Stimulated activated CD8-positive, alpha-beta memory T cell treated with anti-CD3 and anti-CD28 coated beads, Interleukin-7, amount 100 ng/mL, for 48 hours (primary cell): ENCODE data around the gene CALU.

ENCODE experiments used
- DNase-seq, 2 donors: peaks; one replicate each; pipeline ENCODE4 v3.0.0-alpha.2; 2020; ENCODE audit warnings: low read depth in 1 of 2; ENCODE audit errors: extremely low read depth in 1 of 2

The CALU gene

DNA sequence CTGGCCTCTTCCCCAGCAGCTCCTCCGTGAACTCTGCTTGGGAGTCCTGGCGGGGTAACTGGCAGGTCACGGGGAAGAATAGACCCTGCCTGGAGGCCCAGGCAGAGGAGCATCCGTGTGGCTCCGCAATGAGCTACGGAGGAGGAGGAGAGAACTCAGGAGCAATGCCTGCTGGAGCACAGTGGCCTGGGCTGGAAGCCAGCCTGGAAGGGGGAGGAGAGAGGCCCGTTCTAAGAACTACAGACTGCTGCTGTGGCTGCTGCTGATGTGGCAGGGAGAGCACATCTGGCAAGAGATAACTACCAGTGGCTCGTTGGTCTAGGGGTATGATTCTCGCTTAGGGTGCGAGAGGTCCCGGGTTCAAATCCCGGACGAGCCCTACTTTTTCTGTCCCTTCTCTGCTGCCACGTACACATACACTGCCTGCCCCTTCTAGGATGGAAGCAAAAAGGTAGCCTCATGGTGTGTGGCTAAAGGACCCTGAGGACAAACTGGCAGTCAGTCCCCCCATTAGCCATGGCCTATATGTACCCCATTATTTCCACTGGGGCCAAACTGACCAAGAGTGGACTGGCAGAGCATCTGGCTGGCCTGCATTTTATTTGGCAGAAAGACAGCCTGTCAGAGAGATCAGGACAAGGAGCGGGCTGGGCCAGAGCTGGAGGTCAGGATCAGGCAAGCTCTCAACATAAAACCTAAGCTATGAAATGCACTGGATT lies 44.1 kb downstream of the CALU start:
- DNase-seq, result no peak

DNA sequence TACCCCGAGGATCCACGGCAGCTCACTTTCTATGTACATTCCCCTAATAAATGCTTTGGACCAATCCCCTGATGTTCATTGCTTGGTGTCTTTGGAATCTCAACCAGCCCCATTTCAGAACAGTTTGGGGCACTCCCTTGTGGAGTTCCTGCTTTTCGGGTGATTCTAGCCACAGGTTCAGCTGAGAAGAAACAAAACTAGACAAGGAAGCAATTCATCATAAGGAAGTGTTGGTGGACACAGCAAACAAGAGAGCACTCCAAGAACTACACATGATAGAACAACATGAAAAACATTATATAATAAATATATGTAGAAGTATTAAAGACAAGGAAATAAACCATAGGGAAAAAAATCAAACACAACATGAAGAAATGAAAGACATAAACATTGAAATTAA lies 46.6 kb downstream of the CALU start:
- DNase-seq, result no peak

DNA sequence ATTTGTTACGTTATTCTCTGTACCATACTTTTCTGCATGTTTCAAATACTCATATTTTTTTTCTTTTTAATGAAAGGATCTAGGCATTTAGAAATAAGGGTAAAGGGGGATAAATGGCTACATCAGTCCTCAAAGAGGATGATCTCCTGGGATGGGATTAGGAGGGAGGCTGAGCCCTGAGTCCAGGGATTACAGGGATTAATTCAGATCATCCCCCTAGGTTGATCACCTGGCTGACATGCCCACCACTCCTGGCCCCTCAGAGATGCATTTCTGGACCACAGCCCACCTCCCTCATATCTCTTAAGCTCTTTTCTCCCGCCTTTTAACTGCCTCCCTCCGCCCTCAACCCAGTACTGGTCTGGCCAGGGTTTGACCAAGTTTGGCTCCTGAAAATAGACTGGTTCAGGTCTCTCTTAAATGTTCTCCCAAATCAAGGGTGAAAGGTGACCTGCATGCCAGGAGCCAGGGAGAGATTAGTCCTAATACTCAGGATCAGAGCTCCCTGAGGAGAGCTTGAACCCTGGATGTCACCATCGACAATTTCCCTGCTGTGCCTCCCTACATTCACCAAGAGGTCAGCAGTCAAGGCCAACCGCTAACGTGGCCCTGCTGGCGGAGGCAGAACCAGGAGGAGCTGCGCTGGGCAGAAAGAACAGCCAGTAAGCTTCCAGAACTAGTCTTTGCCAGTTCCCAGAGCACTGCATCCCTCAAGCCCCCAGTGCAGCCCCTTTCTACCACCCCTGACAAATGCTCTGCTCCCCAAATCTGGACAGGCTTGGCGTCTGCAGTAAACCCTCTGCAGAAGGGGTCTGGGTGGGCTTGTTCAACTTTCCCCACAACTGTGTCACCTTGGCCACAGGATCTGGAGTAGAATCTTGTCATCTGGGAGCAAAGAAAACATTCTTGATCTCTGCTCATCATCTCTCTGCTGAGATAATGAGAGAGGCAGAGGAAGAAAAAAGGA lies 49.6 kb downstream of the CALU start:
- no peak for DNase-seq

DNA sequence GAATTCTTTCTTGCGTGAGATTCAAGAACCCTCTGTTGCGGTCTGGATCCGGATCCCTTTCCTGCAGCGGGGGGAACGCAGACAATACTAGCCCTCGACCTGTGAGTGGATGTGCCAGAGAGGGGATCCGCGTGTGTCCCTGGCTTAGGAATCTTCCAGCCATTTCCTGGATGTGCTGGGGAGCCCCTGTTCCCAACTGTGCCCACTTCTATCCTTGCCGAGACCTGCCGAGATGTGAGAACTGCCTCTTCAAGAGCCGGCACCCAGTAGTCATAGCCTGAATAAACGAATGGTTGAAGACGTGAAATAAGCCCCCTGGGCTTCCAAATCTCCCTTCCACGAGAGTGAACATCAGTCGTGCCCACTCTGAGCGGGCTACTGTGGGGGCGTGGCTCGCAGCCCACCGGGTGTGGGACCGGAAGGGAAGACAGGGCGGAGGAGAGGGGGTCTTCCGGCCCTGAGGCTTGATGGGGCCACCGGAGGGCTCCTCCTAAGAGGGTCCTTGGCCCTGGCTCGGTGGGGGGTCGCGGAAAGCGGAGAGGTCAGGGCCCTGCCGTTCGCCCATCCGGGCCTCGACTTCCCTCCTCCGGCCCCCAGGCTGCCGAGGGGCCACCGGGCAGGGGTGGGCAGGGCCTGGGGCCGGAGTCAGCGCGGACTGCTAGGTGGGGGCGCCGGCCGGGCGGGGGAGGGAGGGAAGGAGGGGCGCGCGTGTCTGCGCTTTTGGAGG lies 51.3 kb downstream of the CALU start:
- no peak for DNase-seq

DNA sequence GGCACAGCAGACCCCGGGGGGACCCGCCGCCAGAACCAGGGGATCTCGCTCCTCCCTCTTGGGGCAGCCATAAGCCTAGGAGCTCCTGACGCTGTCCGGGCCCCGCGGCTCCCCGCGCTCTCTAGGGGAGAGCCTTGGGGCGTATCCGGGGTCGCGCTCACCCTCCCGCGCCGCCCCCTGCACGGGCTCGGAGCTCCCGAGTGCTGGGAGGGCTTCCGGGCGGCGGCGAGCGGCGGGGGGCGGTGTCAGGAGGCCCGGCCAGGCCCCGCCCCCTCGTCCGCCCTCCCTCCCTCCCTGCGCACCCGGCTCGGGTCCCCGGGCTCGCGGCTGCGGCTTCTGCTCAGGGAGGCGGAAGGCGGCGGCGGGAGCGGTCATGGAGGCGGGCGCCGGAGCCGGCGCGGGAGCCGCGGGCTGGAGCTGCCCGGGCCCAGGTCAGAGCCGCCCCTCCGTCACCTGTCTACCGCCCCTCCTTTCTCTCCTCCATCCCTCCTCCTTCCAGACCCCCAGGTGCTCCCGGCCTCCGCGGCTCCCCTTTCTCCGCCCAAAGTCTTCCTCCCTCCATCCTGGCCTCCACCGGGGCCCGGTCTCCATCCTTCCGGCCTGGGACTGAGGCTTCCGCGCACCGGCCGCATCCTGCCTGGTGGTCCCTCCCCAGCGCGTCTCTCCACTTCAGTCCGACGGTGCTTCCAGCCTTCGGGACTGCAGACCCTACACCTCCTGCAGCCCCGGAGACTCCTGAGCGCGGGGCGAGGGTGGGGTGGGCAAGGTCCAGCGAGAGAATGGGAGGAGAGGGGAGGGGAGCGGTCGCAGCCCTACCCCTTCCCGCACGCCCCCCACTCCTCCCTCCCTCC lies 52.2 kb downstream of the CALU start, which contains the start of gene CCDC136:
Gene CCDC136 (plus strand): TSS at position 848 of the 851 bp plus-strand sequence. CDS start 444 bp downstream, outside the sequence.
- DNase-seq, result peak; percentile 55 to 61

DNA sequence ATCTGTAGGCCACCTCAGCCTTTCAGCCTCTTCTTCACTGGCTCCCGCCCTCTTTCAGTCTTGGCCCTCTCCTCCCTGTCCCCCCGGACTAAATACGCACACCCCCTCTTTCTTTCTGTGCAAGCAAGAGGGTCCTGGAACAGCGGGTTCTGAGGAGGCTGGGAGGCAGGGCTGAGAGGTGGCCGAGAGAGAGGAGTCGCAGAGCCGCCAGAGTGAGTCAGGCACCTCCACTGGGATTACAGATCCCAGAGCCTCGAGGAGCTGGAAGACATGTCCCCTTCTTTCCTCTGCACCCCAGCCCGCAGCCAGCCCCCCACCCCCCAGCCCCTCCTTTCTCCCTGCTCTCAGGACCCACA lies 52.8 kb downstream of the CALU start:
- no peak for DNase-seq

DNA sequence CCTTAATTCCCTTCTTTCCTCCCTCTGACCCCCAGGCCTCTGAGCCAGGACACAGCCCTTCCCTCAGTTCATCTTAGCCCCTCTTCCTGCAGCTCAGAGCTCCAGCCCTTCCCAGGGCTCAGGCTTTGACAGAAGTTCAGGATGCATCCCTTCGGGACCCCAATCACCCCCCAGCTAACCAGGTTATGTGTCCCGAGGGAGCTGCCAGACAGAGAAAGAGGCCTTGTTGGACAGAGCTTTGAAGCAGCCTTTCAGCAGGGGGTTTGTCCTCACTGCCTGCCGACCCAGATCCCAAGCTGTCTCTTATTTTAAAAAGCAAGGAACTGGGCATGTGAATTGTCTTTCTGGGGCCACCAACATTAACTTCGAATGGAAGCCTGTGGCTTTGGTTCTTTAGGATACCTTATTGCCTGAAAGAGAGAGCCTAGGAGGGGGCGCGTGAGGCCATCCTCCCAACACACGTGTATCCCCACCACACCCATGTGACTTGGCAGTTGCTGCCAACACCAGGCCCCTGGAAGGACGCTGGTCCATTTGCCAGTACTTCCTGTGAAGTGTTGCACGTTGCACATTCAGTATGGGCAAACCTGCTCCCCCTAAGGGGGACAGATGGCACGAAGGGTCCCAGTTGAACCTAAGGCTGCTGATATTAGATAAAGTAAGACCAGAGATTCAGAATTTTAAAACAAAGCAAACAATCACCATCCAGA lies 53.5 kb downstream of the CALU start:
- no peak for DNase-seq

DNA sequence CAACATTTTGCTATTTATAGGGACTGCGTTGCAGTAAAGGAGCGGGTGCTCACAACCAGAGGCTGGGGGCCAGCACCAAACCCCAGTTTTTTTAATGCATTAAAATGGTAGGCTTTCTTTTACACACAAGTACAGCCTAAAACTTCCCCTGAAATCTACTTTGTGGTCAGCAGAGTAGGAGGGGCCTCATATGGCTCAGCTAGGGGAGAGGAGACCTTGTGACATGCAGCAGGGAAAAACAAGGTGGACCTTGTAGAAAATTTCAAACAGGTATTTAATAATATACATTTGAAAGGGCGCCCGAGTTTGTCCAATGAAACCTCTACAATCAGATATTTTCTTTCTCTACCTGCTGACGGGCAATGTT lies 54.0 kb downstream of the CALU start:
- no peak for DNase-seq

DNA sequence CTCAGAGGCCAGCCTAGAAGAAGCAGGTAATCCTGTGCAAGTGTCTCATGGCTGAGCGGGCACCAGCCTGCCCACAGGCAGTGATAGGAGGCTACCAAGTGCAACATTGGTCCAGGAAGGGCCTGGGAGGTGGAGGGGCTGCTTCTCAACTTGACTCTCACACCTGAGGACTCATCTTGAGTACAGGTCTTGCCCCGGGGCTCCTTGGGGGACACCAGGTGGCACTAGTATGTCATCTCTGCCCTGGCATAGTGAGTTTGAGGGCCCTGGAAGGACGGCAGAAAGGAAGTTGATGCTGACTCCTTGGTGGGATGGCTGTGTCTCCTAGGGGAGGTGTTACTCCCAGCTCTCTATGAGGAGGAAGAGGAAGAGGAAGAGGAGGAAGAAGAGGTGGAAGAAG lies 54.9 kb downstream of the CALU start:
- DNase-seq, result no peak

DNA sequence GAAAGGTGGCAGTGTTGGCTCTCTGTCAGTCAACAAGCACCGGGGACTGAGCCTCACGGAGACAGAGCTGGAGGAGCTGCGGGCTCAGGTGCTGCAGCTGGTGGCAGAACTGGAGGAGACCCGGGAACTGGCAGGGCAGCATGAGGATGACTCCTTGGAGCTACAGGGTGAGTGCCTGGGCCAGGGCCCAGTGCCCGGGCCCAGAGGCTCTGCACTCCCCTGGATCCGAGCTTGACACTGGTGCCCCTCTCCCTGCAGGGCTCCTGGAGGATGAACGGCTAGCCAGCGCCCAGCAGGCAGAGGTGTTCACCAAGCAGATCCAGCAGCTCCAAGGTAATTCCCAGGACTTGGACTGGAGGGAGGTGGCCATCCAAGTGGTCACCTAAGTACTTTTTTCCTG lies 55.3 kb downstream of the CALU start:
- no peak for DNase-seq

DNA sequence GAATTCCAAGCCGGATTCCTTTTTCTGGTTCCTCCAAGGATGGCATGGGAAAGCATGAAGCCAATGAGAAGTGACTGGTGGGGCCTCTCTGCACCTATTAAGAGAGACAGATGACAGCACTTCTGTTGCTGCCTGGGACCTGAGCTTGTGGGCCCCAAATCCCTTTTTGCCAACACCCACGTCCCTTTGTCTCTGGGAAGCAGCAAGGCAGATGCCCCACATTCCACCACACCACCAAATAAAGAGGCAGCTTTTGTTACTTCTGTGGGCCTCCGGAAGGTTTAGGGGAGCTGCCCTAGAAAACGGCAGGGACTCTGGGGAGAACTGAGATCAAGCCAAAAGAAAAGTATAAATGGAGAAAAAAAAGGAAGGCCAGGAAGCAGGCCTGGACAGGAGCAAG lies 56.0 kb downstream of the CALU start:
- no peak for DNase-seq

DNA sequence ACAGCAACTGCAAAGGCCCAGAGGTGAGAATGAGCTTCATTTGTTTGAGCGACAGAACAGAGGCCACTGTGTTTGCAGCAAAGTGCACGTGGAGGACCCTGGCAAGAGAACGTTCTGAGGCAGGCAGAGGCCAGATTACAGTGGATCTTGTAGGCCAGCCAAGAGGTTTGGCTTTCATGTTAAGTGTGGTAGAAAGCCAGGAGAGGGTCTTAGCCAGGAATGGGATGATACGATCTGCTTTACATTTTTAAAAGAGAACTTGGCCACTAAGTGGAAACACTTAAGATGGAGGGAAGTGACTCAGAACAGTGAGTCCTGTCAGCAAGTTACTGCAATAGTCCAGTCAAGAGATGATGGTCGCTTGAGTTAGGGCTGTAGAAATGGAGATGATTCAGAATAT lies 57.2 kb downstream of the CALU start:
- DNase-seq, result no peak

DNA sequence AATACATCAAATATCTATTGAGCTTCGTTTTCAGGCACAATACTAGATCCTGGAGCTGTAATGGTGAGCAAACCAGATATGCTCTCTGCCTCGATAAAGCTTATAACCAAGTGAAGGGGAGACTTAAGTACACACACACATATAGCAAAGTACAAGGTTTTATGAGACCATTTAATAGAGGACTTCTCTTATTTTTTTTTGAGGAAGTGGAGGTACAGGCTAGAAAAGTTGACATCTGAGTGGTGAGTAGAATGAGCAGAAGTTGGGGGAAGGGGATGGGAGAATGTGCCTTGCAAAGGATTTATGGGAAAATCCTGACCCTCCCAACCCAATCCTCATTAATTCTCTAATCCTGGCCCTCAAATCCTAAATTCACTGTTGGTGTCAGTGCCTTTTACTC lies 60.3 kb downstream of the CALU start:
- no peak for DNase-seq

DNA sequence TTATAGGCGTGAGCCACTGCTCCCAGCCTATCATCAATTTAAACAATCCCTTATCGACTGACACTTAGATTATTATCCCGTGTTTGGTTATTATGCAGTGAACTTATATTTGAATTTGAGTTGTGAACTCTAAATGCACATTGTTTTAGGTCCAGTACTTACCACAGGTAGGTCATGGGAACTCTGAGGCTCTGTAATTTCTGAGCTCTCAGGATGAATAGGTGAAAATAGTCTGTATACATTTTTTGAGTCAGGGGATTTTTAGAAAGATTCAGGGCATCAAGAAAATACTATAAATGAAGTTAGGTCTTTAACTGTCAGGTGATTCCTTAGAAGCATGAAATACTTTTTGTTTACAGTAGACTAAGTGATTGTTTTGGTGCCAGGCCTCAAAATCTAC lies 61.4 kb downstream of the CALU start:
- DNase-seq, result no peak

DNA sequence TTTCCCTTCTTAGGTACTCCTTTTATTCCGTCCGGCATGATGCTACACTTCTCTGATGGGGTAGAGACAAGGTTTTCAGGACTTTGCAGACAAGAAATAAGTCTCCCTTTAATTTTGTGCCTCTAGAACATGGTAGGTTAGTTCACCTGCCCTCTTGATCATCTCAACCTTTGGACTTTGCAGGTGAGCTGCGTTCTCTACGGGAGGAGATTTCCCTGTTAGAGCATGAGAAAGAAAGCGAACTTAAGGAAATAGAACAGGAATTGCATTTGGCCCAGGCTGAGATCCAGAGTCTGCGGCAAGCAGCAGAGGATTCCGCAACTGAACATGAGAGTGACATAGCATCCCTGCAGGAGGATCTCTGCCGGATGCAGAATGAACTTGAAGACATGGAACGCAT lies 61.8 kb downstream of the CALU start:
- DNase-seq, result no peak

DNA sequence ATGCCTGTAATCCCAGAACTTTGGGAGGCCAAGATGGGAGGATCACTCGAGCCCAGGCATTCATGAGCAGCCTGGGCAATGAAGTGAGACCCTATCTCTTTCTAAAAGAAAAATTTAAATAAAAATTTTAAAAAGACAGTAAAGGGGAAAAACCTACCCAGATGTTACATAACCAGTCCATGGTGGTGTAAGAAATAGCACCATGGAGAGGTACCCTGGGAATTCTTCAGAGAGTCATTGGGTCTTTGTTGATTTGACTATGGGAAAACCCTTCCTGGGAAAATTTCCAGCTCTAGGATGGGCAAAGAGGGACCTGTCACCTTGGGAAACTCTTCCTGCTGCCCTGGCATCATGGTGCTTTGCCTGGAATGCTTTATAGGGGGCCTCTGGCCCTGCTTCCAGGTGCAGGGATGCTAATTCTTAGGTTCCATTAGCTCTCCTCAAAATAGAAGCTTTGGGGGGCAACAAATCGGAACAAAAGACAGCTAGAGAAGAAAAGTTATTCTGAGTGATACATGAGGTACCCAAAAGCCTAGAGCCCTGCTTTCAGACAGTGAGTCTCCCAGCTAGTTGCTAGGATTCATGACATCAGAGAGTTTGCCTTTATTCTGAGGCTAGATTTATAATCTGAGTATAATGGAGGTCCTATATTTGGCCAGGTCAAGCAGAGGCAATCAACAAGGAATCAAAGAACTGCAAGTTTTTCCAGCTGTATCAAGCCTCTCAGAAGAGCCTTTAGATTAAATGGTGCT lies 62.7 kb downstream of the CALU start:
- DNase-seq, result no peak

DNA sequence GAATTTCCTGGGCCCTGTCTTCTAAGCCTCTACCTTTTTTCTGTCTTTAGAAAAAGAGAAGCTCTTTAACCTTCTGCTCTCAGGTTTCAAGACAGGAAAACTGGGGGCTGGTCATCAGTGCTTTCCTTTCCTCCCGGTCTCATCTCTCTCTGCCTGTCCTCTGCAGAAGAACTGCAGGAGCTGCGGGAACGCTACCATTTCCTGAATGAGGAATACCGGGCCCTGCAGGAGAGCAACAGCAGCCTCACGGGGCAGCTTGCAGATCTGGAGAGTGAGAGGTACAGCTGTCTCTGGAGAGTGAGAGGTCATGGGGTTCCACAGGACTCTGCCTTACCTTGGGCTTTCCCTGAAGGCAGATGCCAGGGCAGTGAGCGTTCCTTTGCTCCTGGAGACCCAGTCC lies 65.3 kb downstream of the CALU start:
- no peak for DNase-seq

DNA sequence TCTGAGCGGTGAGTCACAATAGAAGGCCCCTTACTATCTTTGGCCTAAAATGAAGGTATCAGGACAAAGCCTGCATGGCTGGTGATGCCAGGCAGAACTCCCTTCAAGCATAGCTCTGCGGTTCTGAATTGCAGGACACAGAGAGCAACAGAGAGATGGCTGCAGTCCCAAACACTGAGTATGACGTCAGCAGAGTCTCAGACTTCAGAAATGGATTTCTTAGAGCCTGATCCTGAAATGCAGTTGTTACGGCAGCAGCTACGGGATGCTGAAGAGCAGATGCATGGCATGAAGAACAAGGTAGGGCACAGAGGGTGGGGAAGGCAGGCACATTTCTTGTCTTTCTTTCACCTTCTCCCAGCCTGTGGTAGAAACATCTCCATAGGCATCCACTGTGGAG lies 66.1 kb downstream of the CALU start:
- no peak for DNase-seq

DNA sequence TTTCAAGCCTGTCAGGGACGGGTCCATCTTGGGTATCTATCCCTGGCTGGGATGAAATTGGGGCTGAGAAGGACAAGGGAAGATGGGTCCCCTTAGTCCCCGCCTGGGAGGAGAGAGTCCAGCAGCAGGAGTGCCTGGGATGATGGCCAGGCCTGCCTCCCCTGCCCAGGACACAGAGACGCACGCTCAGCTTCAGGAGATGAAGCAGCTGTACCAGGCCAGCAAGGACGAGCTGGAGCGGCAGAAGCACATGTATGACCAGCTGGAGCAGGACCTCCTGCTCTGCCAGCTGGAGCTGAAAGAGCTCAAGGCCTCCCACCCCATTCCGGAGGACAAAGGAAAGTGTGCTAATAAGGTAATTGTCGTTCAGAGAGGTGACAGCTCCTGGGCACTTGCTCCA lies 68.0 kb downstream of the CALU start:
- DNase-seq, result no peak
